PFSK-1 (cell line): Measurements from ENCODE around the gene CDKL2.

Source experiments
- FOXP2 ChIP-seq: optimal IDR thresholded peaks from 2 replicates; pipeline ENCODE3; 2011; ENCODE audit warnings: borderline replicate concordance, control low read depth, inconsistent platforms; ENCODE audit not compliant: insufficient read depth; ENCODE audit errors: extremely low read length, extremely low read depth
- POLR2AphosphoS5 ChIP-seq: IDR thresholded peaks from 2 replicates; pipeline ENCODE4 v1.6.1; 2012; ENCODE audit warnings: low read depth, mild to moderate bottlenecking, control low read depth, low read length, moderate library complexity
- REST ChIP-seq, 2 experiments: IDR thresholded peaks; 2 replicates each; pipeline versions ENCODE4 v1.6.1 to v1.8.0; 2011 to 2012; ENCODE audit warnings: low read depth in 2 of 2, low read length in 2 of 2, control low read depth in 1 of 2, inconsistent platforms in 1 of 2, mild to moderate bottlenecking in 1 of 2, moderate library complexity in 1 of 2; ENCODE audit not compliant: insufficient read depth in 1 of 2
- SIN3A ChIP-seq: IDR thresholded peaks from 2 replicates; pipeline ENCODE4 v1.6.1; 2012; ENCODE audit warnings: mild to moderate bottlenecking, low read length, moderate library complexity, borderline replicate concordance; ENCODE audit not compliant: insufficient read depth
- TAF1 ChIP-seq: IDR thresholded peaks from 2 replicates; pipeline ENCODE4 v1.6.1; 2012; ENCODE audit warnings: low read length, control low read depth, borderline replicate concordance; ENCODE audit not compliant: insufficient read depth

Gene CDKL2

DNA sequence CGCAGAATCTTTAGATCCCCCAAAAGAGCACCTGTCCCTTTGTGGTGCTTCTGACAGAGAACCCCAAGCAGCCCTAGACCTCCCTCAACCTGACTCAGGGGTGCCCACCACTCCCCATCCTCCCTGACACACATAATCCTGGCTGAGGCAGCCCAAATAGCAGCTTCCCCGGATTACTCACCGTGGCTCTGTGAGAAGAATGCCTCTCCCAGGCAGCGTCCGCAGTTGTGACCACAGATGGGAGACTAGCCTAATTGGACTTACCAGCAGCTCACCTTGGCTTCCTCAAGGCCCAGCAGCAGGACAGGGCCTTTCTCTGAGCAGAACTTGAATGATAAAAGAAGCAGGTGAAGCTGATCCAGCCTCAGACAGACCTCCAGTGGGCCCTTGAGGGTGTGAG lies 84.8 kb downstream of the CDKL2 start:
- TF ChIP-seq FOXP2 (no peak), TAF1 (no peak), POLR2AphosphoS5 (no peak), SIN3A (no peak), REST (IDR thresholded peaks at IDR 0.05; ENCODE audit: insufficient read depth in 1 of 2, low read depth in 2 of 2, low read length in 2 of 2) (no peak)

- TF ChIP-seq REST (IDR thresholded peaks at IDR 0.05; ENCODE audit: insufficient read depth in 1 of 2, low read depth in 2 of 2, low read length in 2 of 2) (no peak), POLR2AphosphoS5 (no peak)
Observed at GRCh38 chr4:75544870-75545269, 85.5 kb downstream of the CDKL2 start.

- TF ChIP-seq POLR2AphosphoS5: no peak
- no peak for TF ChIP-seq REST (IDR thresholded peaks at IDR 0.05; ENCODE audit: insufficient read depth in 1 of 2, low read depth in 2 of 2, low read length in 2 of 2)
- TF ChIP-seq TAF1: no peak
- TF ChIP-seq SIN3A: no peak
- TF ChIP-seq FOXP2: no peak
Observed at GRCh38 chr4:75542824-75543223, 87.5 kb downstream of the CDKL2 start.

DNA sequence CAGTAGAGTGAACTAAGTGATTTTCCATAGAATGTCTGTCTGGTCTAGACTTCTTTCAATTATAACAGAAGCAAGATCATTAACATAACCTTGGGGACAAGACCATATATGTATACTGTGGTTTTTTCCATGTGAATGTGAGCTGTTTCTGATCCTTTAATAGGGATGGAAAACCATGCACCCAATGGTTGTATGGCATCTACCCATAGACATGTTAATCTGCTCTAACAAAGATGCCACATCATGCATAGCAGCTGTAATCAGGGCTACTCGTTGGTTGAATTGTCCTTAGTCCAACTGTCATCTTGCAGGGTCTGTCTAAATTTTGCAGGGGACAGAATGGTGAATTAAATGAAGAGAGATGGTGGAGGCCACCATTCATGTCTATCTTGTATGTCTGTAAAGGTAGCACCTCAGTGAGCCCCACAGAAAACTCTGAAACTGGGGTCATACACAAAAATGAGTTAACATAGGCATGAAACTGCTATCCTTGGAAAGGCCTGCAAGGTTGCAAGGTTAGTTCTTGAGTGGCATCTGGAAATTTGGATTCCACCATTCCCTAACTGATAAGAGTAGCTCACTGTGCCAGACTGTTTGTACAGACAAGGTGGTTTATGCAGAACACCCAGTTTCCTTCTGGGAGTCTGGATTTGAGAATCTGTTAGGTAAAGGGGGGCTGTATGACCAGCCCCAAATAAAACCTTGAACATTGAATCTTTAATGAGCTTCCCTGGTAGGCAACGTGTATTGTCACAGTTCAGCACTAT lies 99.6 kb downstream of the CDKL2 start:
- TF ChIP-seq FOXP2: no peak
- TF ChIP-seq POLR2AphosphoS5: no peak
- TF ChIP-seq TAF1: no peak
- no peak for TF ChIP-seq SIN3A
- TF ChIP-seq REST (IDR thresholded peaks at IDR 0.05; ENCODE audit: insufficient read depth in 1 of 2, low read depth in 2 of 2, low read length in 2 of 2): no peak
